Upper lobe of right lung (tissue), 1 donor: ENCODE data around the gene TGM5. TPM values are rescaled to one million over a fixed set of nuclear protein-coding genes. Genes with fewer than 3 reads are reported as not detected.
"Not testable (repeated sequence)": the region's sequence is repeated elsewhere in the genome, so short reads cannot be mapped to it uniquely, and the experiment has no call there.

Experiments used
- ATAC-seq: fragments of 200-7000 bp; cut with Tn5 transposase; one replicate; pipeline ENCODE4 v1.9.1; 2020; ENCODE audit warnings: mild to moderate bottlenecking, moderate library complexity
- DNase-seq: peaks from one replicate; pipeline ENCODE4 v3.0.0-alpha.2; 2020
- H3K27ac ChIP-seq: fragments of 200-600 bp; one replicate; pipeline ENCODE4 v1.8.0; 2022
- H3K27me3 ChIP-seq: fragments of 200-600 bp; one replicate; pipeline ENCODE4 v1.8.0; 2022; ENCODE audit warnings: mild to moderate bottlenecking
- H3K36me3 ChIP-seq: fragments of 200-600 bp; one replicate; pipeline ENCODE4 v1.8.0; 2022
- H3K4me1 ChIP-seq: fragments of 200-600 bp; one replicate; pipeline ENCODE4 v1.8.0; 2022
- H3K4me3 ChIP-seq: fragments of 200-600 bp; one replicate; pipeline ENCODE4 v1.8.0; 2022; ENCODE audit warnings: mild to moderate bottlenecking
- H3K9me3 ChIP-seq: fragments of 200-600 bp; one replicate; pipeline ENCODE4 v1.8.0; 2022
- CTCF ChIP-seq: fragments of 200-600 bp; IDR thresholded peaks from one replicate; pipeline ENCODE4 v1.8.0; 2022; ENCODE audit warnings: antibody characterized with exemption
- intact Hi-C: fragments of 100-400 bp; cut with DNase I; formaldehyde crosslinking; loops from one replicate; pipeline ENCODE4 v1.11.0; 2022
- total RNA-seq: library from RNA; stranded (reverse); fragmentation: NEBNext Ultra II Directional; extraction: Animal tissue kit (Norgen Biotek cat#: 25700); gene quantifications from one replicate; pipeline ENCODE4 v1.2.1, GENCODE V29; 2021
- donor health status: DM: no; HTN: yes; CAD: no; lungs with severe emphysema.

The TGM5 gene
- total RNA-seq, 1 donor from 2014 or later = not detected

GRCh38 chr15:43274136-43274535 is 7.4 kb upstream of the TGM5 start:
- intact Hi-C loops = no loop called here
- peak; percentile 67 for ATAC-seq
- TF ChIP-seq CTCF = no peak
- Histone ChIP-seq H3K36me3 (no peaks in the 10 kb centered on the region), H3K27me3 (no peaks in the 10 kb centered on the region), H3K4me3 (no peak overlapping the region), H3K9me3 (no peaks in the 10 kb centered on the region), H3K4me1 (no peaks in the 10 kb centered on the region), H3K27ac (no peak overlapping the region)
- DNase-seq = no peak

DNA sequence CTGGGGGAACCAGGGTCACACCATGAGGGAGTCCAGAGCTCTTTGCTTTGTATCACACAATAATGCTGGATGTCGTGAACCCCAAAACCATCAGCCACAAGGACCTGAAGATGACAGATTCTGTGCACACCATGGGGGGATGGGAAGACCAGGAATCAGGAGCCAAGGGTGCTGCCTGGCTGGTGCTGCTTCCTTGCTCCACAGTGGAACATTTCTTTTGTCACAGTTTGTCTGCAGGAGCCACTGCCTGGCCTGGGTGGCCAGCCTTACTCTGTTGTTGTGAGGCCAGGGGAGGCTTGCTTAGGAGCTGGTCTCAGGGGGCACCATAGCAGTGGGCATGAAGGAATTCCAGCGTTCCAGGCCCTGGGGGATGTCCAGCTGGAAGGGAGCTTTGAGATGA is 6.5 kb upstream of the TGM5 start:
- Histone ChIP-seq H3K27ac (no peak overlapping the region), H3K27me3 (no peaks in the 10 kb centered on the region), H3K4me1 (no peaks in the 10 kb centered on the region), H3K4me3 (no peak overlapping the region), H3K36me3 (no peaks in the 10 kb centered on the region), H3K9me3 (no peaks in the 10 kb centered on the region)
- DNase-seq (no peak), ATAC-seq (no peak)
- no peak for TF ChIP-seq CTCF
- intact Hi-C loops = no loop called here

GRCh38 chr15:43271908-43272307 is 5.2 kb upstream of the TGM5 start:
- H3K4me3 ChIP-seq, ATAC-seq, H3K27ac ChIP-seq, H3K4me1 ChIP-seq, H3K36me3 ChIP-seq, intact Hi-C loops, DNase-seq, H3K9me3 ChIP-seq, H3K27me3 ChIP-seq: not testable (repeated sequence)

GRCh38 chr15:43270676-43271306 is 4.1 kb upstream of the TGM5 start:
- H3K27ac ChIP-seq = no peak overlapping the region
- TF ChIP-seq CTCF = no peak
- H3K4me3 ChIP-seq = no peak overlapping the region
- peak; percentile 69 for ATAC-seq
- intact Hi-C loops = no loop called here
- no peaks in the 10 kb centered on the region for H3K4me1 ChIP-seq
- no peak for DNase-seq
- peaks cover 1% of the 10 kb centered on the region for H3K27me3 ChIP-seq
- no peaks in the 10 kb centered on the region for H3K36me3 ChIP-seq
- H3K9me3 ChIP-seq = no peaks in the 10 kb centered on the region

DNA sequence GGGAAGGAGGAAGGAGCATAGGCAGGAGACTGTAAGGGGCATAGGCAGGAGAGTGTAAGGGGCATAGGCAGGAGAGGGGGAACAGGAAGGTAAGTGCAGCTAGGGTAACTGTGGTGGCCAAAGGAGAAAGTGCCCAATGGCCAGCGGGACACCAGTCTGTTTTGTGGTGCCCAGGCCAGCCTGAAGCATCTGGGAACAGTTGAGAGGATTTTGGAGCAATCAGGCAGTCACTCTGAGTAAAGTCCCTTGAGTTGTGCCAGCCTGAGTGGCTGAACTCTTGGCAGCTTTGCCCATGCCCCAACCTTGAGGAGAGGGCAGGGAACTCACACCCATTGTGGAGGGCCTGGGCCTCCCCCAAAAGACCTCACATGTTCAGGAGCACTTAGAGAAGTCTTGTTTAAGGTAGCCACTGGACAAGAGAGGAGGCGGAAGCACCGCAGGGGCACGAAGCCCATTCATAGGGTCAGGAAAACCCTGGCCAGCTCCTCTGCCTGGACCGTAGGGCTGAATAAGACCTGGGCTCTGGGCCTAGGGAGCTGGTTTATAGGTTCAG is 3.5 kb upstream of the TGM5 start:
- TF ChIP-seq CTCF = no peak
- Histone ChIP-seq H3K4me1 (no peaks in the 10 kb centered on the region), H3K4me3 (no peak overlapping the region), H3K27ac (no peak overlapping the region), H3K9me3 (no peaks in the 10 kb centered on the region), H3K27me3 (peaks cover 4% of the 10 kb centered on the region), H3K36me3 (no peaks in the 10 kb centered on the region)
- no peak for ATAC-seq
- no peak for DNase-seq
- intact Hi-C loops = no loop called here

GRCh38 chr15:43268111-43269105 is 1.7 kb upstream of the TGM5 start:
- Histone ChIP-seq H3K9me3 (no peaks in the 10 kb centered on the region), H3K4me3 (no peak overlapping the region), H3K36me3 (no peaks in the 10 kb centered on the region), H3K27ac (no peak overlapping the region), H3K4me1 (no peaks in the 10 kb centered on the region), H3K27me3 (peaks cover 4% of the 10 kb centered on the region)
- peak; percentile 24 for ATAC-seq
- TF ChIP-seq CTCF = peak; percentile 29
- intact Hi-C loops = no loop called here
- DNase-seq = no peak
